ENCODE results near the gene LYL1.
"Not testable (repeated sequence)": the region's sequence is repeated elsewhere in the genome, so short reads cannot be mapped to it uniquely, and the experiment has no call there.

Gene LYL1

DNA sequence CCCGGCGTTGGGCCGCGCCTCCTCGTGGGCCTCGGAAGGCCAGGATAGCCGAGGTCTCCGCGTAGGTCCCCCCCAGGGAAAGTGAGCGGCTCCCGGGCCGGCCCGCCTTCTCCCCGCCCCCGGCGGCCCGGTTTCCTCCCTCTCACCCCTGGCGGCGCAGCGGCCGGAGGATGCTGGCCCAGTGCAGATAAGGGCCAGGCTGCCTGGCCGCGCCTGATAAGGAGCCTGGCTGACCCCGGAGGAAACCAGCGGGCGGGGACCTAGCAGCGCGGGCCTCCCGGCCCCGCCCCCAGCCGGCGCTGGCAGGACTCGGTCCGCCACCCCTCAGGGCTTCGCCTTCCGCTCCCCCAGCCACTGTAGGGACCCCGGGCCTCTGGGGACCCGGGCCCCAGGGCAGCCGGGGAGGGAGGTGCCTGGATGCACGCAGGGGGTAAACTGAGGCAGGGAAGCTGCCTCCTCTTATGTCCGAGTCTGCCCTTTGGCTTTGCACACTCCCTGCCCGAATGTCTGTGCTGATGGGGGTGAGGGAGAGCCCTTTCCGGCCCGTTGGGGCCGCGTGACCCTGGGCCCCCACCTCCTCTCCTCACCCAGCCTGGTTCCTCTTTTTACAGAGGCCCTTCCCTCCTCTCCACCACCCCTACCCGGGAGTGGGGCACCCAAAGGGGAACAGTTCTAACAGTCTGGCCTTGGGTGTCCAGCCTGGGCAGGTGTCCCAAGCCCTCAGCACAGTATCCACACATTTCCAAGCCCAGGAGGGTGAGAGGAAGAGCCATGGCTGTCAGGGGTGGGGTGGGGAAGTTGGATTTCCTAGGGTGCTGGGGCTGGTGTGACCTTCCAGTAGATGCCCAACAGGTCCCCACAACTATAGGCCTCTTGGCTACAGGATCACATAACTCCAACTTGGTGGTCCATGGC, at the start of gene LYL1:
Gene LYL1 (minus strand): TSS at position 193 of the 915 bp plus-strand sequence. CDS start 1,687 bp downstream, outside the sequence.
- DNase-seq (ENCODE audit: low read depth), result no peak
- TF ChIP-seq, protein P1, sequence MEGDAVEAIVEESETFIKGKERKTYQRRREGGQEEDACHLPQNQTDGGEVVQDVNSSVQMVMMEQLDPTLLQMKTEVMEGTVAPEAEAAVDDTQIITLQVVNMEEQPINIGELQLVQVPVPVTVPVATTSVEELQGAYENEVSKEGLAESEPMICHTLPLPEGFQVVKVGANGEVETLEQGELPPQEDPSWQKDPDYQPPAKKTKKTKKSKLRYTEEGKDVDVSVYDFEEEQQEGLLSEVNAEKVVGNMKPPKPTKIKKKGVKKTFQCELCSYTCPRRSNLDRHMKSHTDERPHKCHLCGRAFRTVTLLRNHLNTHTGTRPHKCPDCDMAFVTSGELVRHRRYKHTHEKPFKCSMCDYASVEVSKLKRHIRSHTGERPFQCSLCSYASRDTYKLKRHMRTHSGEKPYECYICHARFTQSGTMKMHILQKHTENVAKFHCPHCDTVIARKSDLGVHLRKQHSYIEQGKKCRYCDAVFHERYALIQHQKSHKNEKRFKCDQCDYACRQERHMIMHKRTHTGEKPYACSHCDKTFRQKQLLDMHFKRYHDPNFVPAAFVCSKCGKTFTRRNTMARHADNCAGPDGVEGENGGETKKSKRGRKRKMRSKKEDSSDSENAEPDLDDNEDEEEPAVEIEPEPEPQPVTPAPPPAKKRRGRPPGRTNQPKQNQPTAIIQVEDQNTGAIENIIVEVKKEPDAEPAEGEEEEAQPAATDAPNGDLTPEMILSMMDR (IDR thresholded peaks at IDR 0.05; ENCODE audit: low read depth, low read length, missing control alignments), result no peak

GRCh38 chr19:13151605-13152355, 49.1 kb upstream of the LYL1 start:
- TF ChIP-seq, protein P1 (IDR thresholded peaks at IDR 0.05; ENCODE audit: low read depth, low read length, missing control alignments), result no peak
- peak overlapping the region; percentile 99 for H3K4me3 ChIP-seq (ENCODE audit: low read depth, low read length)
- DNase-seq (ENCODE audit: low read depth), result peak; percentile 83

More for the DNA sequence above, at the start of gene LYL1:
- H3K4me3 ChIP-seq (ENCODE audit: low read depth, low read length), result peak within 1 kb of the TSS; percentile 60

- no peak for DNase-seq (ENCODE audit: low read depth)
- TF ChIP-seq, protein P1 (IDR thresholded peaks at IDR 0.05; ENCODE audit: low read depth, low read length, missing control alignments), result no peak
Observed at GRCh38 chr19:13150931-13151604, 48.4 kb upstream of the LYL1 start.

DNA sequence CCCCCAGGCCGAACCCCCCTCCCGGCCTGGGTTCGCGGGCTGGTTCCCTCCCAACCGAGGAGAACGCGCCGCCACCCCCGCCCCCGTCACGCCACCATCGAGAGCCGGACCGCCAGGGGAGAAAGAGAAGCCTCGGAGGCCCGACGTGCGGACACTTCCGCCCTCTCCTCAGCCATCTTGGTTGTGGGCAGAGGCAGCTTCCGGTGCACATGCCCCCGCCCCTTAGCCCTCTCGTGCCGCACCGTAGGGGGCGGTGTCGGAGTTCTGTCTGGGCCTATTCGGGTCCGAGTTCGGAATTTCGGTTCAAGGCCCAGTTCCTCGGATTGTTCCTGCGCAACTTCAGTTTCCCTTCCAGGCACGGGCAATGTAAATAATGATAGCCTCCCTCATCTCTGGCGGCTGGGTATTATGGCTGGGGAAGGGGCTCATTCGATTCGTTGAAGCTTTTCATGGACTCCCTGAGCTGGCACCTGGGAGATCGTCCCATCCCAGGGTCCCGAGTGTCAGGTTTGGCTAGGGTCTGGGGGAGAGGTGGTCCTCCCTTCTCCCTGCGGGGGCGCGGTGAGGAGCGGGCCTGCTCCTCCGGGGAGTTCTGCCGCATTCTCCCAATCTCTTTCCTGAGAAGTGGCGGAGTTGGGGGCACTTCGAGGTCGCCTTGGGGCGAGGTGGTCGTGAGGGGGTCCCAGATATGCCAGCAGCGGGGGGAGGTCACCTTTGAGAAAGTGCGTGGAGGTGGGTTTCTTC, 47.7 kb upstream of the LYL1 start, which contains the start of the genes IER2 and STX10:
Gene IER2 (plus strand): TSS at position 225 of the 744 bp plus-strand sequence. CDS start 2,776 bp downstream, outside the sequence.
Gene STX10 (minus strand): TSS at position 189 of the 744 bp plus-strand sequence. CDS start 202 bp downstream, outside the sequence.
- DNase-seq (ENCODE audit: low read depth), result peak; percentile 84
- peak within 1 kb of the TSS; percentile 77 for H3K4me3 ChIP-seq (ENCODE audit: low read depth, low read length)
- TF ChIP-seq, protein P1 (IDR thresholded peaks at IDR 0.05; ENCODE audit: low read depth, low read length, missing control alignments), result peak; percentile 52

More at GRCh38 chr19:13150931-13151604, 48.4 kb upstream of the LYL1 start:
- H3K4me3 ChIP-seq (ENCODE audit: low read depth, low read length), result peak overlapping the region; percentile 77

DNA sequence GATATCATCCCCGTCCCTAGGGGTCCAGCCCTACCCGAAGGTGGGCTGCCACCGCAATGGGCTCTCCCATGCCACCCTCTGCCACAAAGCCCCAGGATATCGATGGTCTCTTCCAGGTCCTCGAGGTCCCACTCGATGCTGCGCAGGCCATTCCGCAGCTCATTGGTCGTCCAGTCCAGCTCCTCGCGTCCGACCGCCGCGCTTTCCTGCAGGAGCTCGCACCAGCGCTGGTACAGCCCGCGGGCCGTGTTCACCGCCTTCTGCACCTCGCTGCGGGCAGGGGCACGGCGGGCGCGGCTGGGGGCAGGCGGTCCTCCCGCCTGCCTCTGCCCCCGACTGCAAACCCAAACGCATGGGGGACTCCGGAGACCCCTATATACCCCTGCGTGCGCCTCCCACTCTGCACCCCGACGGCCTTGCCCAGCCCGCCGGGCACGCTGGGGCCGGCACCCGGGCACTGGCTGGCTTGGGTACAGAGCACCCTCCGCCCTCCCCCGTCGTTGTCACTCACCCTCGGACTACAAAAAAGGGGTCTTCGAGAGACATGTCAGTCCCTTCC, 47.0 kb upstream of the LYL1 start:
- TF ChIP-seq, protein P1 (IDR thresholded peaks at IDR 0.05; ENCODE audit: low read depth, low read length, missing control alignments), result no peak
- peak overlapping the region; percentile 77 for H3K4me3 ChIP-seq (ENCODE audit: low read depth, low read length)
- DNase-seq (ENCODE audit: low read depth), result no peak

DNA sequence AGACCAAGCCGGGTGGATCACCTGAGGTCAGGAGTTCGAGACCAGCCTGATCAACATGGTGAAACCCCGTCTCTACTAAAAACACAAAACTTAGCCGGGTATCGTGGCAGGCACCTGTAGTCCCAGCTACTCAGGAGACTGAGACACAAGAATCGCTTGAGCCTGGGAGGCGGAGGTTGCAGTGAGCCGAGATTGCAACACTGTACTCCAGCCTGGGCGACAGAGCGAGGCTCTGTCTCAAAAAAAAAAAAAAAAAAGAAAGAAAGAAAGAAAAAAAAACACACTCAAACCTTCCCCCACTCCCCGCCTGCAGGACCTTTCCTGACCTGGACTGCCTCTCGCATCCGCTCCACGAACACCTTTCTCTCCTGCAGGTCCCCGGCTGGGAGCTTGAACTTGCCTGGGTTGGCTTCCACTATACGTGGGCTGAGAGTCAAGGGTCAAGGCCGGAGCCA, 46.5 kb upstream of the LYL1 start:
- not testable (repeated sequence) for DNase-seq (ENCODE audit: low read depth)
- H3K4me3 ChIP-seq (ENCODE audit: low read depth, low read length), result peak overlapping the region; percentile 77

All from GM12864 (cell line).